HG03108 (cell line): ENCODE results near the gene APRT.

Experiments used
- ATAC-seq: cut with Tn5 transposase; IDR thresholded peaks from one replicate; pipeline ENCODE4 v1.9.1; 2021; ENCODE audit warnings: moderate library complexity; ENCODE audit not compliant: unreplicated experiment

APRT gene

GRCh38 chr16:88811769-88812512, at the start of gene APRT:
APRT (minus strand) TSS chr16:88811928; CDS start chr16:88811899, 29 bp downstream.
- peak; percentile 65 for ATAC-seq

- no peak for ATAC-seq
Observed at GRCh38 chr16:88861359-88861758, 49.6 kb upstream of the APRT start.

- ATAC-seq, result no peak
Observed at GRCh38 chr16:88859381-88860091, 47.8 kb upstream of the APRT start.

GRCh38 chr16:88857728-88858339, 46.1 kb upstream of the APRT start:
- ATAC-seq, result peak; percentile 40

GRCh38 chr16:88856828-88857727, 45.4 kb upstream of the APRT start, which contains the start of the genes GALNS and TRAPPC2L:
GALNS (minus strand) TSS chr16:88856947; CDS start chr16:88856877, 70 bp downstream.
TRAPPC2L (plus strand) TSS chr16:88857127; CDS start chr16:88857151, 24 bp downstream.
- peak; percentile 75 for ATAC-seq

GRCh38 chr16:88856122-88856827, 44.5 kb upstream of the APRT start:
- no peak for ATAC-seq

GRCh38 chr16:88855736-88856121, 44.0 kb upstream of the APRT start:
- no peak for ATAC-seq

GRCh38 chr16:88855176-88855575, 43.4 kb upstream of the APRT start:
- ATAC-seq, result no peak

- no peak for ATAC-seq
Observed at GRCh38 chr16:88854306-88855111, 42.8 kb upstream of the APRT start.

GRCh38 chr16:88853325-88853941, 41.7 kb upstream of the APRT start:
- ATAC-seq, result no peak

- ATAC-seq, result no peak
Observed at GRCh38 chr16:88851616-88852015, 39.9 kb upstream of the APRT start.

GRCh38 chr16:88850531-88851199, 38.9 kb upstream of the APRT start:
- no peak for ATAC-seq

GRCh38 chr16:88848557-88848956, 36.8 kb upstream of the APRT start:
- ATAC-seq, result no peak

- ATAC-seq, result no peak
Observed at GRCh38 chr16:88847654-88848053, 35.9 kb upstream of the APRT start.

GRCh38 chr16:88846088-88846487, 34.4 kb upstream of the APRT start:
- no peak for ATAC-seq

GRCh38 chr16:88844419-88845036, 32.8 kb upstream of the APRT start:
- no peak for ATAC-seq

- ATAC-seq, result no peak
Observed at GRCh38 chr16:88843256-88843655, 31.5 kb upstream of the APRT start.

- ATAC-seq, result no peak
Observed at GRCh38 chr16:88842806-88843205, 31.1 kb upstream of the APRT start.
